ENCODE results near the gene ELP1.
"Not testable (repeated sequence)": the region's sequence is repeated elsewhere in the genome, so short reads cannot be mapped to it uniquely, and the experiment has no call there.

The ELP1 gene

DNA sequence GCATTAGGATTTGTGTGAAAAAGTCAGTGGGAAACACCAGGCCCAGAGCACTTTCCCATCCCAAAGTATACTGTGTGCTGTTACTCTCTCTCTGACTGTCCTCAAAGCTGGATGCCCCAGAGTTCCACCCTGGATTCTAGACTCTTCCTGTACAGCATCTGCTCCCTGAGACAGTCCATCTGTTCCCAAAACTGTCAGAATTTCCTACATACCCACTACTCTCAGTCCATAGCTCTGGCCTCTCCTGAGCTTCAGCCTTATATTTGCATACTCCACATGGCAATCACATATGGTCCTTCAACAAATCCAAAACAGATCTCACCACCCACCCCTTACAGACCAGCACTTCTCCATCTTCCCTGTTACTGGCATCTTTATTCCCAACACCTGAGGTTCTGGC is 9.5 kb downstream of the ELP1 start:
- DNase-seq = no peak
- ATAC-seq = no peak

DNA sequence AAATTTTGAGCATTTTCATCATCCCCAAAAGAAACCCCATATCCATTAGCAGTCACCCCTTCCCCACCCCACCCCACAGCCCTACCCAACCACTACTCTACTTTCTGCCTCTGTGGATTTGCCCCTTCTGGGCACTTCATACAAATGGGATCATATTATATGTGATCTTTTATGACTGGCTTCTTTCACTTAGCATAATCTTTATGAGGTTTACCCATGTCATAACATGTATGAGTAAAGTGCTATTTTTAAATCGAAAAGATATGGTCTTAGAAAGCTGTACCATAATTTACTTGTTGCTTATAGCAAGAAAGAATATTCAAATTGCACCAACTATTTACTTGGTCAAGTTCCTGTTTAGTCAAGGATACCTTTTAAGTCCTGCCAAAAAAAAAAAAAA is 12.7 kb downstream of the ELP1 start:
- ATAC-seq = no peak
- no peak for DNase-seq

DNA sequence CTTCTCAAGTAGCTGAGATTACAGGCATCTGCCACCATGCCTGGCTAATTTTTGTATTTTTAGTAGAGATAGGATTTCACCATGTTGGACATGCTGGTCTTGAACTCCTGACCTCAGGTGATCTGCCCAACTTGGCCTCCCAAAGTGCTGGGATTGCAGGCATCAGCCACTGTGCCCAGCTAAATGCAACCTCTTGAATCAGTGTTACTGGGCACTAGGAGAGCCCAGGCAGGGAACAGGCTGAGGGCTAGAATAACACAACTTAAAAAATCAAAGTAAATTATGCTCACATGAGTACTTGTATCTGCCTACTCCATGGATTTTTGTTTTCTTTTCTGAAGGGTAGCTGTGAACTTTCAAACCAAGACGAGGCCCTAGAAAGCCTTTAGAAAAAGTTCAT is 13.5 kb downstream of the ELP1 start:
- DNase-seq, ATAC-seq: not testable (repeated sequence)

DNA sequence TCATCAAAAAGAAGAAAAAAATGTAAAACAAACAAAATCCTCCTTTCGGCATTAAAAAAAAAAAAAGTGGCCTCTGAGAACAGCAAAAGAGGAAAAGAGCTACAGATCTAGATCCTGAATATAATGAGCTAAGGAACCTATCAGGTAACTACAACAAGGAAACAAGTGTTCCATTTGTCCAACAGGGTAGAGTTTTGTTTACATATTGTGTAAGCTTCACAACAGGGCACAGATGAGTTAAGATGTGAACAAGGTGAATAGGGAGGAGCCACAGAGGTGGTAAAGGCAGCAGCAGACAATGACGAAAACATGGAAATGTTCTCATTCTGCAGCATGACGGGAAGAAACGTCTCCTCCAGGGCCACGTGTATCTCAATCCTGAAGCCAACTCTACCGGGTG is 14.4 kb downstream of the ELP1 start:
- ATAC-seq (no peak), DNase-seq (no peak)

DNA sequence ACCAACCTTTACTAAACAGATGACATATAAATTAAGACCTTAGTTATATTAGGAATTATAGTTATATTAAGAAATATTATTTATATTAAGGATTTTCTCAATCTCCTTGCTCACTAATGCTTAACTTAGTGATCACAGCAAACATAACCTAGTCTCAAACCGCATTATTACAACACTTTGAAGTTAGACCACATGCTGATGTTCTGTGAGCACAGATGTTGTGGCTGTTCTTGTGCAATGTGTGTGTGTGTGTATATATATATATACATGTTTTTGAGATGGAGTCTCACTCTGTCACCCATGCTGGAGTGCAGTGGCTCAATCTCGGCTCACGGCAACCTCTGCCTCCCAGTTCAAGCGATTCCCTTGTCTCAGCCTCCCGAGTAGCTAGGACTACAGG is 20.5 kb downstream of the ELP1 start:
- DNase-seq (no peak), ATAC-seq (no peak)

DNA sequence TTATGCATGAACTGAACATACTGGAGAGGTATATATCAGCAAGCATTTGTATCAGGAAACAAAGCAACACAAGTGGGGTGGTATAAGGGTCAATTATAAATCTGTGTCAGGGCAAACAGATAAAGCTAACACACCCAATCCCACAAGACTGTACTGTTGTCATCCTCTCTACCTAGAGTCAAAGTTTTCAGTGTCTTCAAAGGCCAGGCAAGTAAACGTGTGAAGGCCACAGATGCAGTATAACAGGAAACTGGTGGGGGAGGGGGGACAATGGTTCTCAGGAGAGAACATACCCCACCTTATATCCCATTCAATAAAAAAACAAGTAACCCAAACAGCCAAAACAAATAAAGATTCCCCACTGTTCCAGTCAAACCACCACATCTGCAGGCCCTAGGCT is 22.1 kb downstream of the ELP1 start:
- DNase-seq (no peak), ATAC-seq (no peak)

DNA sequence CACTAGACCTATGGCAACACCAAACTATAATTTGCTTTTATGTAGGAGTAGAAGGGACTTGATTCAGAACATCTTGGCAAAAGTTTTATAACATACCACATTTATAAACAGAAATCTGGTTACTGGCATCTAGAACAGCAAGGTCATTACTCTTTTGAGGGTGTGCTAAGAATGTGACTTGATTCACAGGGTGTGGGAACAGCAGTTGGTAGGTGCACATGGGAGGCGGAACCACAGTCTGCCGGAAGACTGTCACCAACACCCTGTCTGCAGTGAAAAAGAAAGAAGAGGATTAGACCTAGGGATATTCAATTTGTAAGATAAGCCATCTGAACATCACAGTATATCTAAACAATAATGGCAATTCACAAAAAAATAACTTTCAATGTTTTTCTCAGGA is 23.0 kb downstream of the ELP1 start:
- ATAC-seq (no peak), DNase-seq (no peak)

DNA sequence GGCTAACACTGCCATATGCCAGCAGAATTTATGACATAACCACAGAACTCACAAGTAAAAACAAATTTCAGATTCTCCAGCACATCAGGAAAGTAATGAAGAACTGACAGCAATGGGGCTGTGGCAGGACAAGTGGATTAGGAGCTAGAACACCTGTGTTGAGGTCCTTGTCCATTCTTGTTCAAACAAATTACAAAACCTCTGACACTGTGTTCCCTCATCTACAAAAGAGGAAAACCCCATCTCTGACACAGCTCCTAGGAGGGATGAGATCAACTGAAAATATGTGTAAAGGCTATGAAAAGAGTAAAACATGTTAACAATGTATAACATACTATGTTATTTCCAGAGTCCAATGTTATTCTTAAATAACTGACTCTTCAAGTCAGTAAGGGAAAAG is 23.5 kb downstream of the ELP1 start:
- ATAC-seq (no peak), DNase-seq (no peak)

DNA sequence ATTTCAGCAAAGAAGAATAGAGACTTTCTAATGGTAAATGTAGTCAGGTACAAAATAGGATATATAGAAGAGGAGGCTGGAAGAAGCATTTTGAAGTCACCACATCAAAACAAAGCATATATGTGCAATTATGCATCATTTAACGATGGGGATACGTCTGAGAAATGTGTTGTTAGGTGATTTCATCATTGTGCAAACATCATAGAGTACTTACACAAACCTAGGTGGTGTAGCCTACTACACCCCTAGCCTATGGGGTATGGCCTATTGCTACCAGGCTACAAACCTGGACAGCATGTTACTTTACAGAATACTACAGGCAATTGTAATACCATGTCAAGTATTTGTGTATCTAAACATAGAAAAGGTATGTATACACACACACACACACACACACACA is 28.4 kb downstream of the ELP1 start:
- DNase-seq = no peak

DNA sequence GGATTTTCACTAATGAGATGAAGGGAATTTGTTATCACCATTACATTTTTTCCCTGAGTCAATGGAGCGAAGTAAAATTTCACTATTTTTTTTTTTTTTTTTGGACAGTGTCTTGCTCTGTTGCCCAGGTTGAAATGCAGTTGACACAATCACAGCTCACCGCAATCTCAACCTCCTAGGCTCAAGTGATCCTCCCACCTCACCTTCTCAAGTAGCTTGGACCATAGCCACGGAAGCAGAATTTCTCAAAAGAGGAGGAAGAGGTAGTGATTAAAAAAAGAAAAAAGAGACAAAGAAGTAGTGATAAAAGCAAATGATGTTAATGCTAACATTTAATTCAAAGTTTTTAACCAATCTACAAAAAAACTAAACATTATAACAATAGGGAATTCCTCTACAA is 29.8 kb downstream of the ELP1 start:
- DNase-seq (no peak), ATAC-seq (no peak)

More for the DNA sequence above, 28.4 kb downstream of the ELP1 start:
- no peak for ATAC-seq

DNA sequence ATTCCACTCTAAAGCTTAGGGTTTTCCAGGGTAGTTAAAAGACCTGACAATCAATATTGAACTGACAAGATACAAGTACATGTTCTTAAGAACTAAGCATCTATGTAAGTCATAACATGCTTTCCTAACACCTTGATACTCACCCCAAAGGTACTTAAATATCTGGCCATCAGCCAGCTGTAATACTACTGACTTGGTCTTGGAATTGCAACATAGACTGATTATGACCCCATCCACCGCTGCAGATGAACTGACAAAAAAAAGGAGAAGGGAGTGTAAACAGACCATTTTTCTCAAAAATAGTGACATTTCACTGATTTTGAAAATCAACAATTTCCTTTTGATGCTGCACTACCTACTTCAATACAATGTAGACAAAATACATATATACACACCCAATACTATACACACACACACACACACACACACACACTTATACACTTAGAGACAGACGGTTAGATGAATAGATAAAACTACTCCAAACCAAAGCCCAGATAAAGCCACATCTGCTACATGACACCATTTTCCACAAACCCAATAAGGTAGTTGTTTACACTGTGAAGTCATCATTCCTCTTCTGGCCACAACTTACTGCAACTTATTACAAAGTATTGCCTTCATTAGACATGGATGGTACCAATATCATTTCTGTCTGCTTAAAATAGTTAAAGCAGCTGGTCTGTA is 30.4 kb downstream of the ELP1 start:
- no peak for DNase-seq
- no peak for ATAC-seq

DNA sequence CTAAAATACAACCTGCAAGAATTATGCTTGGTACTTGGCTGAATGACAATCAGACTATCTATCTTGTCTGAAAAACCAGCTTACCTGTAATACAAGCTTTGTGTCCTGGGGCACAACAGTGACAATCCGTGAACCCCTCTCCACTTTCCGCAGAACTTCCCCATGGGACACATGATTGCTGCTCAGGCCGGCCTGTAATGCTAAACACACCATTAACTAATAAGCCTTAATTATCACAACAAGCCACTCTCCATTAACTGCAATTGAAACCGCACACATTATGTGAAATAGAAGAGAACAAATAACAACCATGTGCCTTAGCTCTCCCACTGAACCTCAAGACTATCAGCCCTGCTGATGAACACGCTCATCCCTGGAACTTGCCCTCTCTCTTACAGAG is 33.7 kb downstream of the ELP1 start:
- DNase-seq (no peak), ATAC-seq (no peak)

DNA sequence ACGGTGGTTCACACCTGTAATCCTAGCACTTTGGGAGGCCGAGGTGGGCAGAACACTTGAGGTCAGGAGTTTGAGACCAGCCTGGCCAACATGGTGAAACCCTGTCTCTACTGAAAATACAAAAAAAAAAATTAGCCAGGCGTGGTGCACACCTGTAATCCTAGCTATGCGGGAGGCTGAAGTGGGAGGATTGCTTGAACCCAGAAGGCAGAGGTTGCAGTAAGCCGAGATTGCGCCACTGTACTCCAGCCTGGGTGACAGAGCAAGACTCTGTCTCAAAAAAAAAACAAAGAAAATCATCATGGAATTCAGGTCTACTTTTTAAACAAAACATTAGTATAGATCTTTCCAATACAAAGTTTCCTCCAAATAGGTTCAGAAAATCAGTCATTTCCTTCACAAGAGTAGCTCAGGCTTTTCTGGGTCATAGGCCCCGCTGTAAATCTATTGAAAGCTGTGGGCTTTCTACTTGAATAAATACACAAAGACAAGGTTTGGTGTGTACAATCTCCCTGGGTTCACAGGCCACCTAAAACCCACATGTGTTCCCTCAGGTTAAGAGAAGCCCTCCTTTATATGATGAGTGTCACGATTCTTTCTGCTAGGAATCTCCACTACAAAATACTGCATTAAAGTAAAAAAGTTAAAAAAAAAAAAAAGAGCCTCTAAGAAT is 34.8 kb downstream of the ELP1 start:
- not testable (repeated sequence) for ATAC-seq, DNase-seq

DNA sequence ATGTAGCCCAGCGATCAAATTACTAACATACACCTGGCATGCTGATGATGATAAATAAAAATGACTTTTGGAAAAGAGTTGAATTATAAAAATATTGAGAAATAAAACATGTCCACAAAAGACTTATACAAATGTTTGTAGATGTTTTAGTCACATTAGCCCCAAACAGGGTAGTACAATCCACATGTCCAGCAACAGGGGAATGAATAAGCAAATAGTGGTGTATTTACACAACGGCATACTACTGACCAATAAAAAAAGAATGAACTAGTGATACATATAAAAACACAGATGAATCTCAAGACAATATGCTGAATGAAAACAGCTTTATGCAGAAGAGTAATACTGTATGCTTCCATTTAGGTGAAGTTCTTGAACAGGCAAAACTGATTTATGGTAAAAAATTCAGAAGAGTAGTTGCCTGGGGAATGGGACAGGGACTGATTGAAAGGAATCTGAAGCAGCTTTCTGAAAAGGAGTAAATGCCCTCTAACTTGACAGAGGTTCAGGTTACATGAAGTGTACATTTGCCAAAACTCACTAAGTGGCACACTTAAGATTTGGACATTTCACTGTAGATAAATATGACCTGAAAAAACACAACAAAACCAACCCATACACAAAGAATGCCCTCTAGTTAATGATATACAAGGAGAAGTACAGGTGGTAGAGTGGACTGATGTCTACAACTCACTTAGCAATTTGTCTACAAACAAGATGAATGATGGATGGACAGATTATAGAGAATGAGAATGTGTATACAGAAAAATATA is 36.4 kb downstream of the ELP1 start:
- DNase-seq (no peak), ATAC-seq (no peak)

DNA sequence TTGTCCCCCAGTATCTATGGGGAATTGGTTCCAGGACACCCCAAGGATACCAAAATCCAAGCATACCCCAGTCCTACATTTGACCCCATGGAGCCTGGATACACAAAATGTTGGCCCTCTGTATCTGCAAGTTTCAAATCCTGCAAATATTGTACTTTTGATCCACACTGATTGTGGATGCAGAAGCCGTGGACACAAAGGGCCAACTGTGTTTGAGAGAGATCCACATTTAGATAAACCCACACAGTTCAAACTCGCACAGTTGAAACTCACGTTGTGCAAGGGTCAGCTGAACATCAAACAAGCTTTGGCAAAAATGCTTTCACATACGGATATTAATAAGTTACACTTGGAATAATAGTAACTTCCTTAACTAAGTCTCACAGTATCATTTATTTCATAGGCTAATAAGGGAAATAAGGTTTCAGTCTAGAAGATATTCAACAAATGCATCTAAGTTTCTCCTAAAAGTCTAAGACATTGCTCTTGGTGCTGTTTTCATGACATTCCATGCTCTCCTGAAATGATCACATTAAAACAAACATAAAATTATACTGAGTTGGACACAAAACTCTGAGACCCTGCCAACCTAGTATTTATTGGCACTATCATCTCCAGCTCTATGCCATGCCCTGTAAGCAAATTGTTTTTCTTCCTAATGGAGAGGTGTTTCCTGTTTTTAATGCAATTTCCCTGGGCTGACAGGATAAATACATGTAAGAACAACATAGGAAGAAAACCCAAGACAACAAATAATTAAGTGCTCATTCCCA is 39.5 kb downstream of the ELP1 start:
- no peak for ATAC-seq
- DNase-seq = no peak

DNA sequence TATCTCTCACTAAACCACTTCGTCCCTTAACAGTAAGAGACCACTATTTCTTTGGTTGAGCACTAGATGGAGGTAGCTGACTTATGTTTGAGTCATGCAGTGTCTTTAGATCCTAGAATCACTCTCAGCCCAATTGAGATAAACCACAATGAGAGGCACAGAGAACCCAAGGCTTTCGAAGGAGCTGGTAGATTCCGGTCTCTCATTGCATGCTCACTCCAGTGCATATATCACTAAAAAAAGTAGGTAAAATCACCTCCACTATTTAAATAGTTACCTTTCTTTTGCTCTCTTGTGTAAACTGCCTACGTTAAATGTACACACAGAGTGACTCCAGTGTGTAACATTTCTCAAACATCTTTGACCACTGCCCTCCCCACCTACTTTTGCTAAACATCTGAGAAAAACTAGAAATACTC is 44.3 kb downstream of the ELP1 start:
- DNase-seq (no peak), ATAC-seq (no peak)

DNA sequence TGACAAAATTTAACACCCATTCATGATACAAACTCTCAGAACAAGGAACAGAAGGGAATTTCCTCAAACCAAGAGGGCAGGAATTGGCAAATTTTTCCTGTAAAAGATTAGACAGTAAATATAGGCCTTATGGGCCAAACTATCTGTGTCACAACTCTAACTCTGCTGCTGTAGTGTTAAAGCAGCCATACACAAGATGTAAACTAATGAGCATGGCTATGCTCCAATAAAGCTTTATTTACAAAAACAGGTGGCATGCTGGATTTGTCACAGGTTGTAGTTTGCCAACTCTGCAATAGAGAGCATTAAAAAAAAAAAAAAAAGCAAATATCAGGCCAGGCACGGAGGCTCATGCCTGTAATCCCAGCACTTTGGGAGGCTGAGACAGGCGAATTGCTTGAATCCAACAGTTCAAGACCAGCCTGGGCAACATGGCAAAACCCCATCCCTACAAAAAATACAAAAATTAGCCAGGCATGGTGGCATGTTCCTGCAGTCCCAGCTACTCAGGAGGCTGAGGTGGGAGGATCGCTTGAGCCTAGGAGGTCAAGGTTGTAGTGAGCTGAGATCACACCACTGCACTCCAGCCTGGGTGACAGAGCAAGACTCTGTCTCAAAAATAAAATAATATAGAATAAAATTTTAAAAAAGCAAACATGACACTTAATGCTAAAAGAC is 47.2 kb downstream of the ELP1 start:
- ATAC-seq, DNase-seq: not testable (repeated sequence)

DNA sequence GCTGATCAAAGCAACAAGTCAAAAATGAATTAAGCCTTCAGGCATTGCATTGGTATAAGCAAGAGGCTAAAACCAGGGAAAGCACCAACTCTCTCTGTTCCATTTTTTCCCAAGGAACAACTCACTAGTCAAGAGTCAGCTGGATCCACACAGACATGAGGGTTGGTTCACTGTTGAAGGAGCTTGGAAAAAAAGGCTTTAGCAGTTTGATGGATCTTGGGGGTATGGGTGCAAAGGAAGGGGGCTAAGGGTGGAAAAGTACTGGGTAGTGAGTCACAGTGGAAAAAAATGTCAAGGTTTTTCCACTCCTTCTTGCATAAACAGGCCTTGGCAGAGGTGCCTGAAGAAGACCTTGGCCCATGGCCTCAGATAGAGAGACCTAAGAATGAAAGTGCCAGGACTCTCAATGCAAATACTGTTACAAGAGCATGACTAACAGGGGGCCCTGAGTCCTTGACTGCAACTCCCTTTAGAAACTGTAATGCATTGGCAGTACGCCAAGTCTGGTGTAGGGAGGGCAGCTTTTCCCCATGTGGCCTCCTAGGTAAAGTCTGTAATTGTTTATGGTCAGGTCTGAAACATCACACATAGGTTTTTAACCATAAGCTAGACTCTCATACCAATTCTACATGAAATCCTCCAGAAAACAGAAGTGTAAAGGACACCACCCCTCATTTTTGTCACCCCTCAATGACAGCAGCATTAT is 48.1 kb downstream of the ELP1 start:
- DNase-seq (peak; percentile 75), ATAC-seq (peak; percentile 100)

DNA sequence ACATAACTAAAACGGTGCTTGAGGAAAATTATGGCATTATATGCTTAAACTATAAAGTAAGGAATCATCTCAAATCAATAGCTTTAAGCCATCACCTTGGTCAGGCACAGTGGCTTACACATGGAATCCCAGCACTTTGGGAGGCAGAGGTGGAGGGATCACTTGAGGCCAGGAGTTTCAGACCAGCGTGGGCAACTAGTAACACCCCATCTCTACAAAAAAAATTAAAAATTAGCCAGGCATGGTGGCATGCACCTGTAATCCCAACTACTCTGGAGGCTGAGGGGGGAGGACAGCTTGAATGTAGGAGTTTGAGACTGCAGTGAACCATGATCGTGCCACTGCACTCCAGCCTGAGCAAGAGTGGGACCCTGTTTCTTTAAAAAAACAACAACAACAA is 49.2 kb downstream of the ELP1 start:
- DNase-seq (no peak), ATAC-seq (no peak)

DNA sequence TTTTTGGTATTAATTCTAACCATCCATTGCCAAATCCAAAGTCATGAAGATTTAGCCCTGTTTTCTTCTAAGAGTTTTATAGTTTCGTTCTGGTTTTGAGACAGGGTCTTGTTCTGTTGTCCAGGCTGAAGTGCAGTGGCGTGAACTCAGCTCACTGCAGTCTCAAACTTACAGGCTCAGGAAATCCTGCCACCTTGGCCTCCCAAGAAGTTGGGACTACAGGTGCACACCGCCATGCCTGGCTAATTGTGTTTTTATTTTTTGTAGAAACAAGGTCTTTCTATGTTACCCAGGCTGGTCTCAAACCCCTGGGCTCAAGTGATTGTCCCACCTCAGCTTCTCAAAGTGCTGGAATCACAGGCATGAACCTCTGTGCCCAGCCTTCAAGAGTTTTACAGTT is 50.8 kb downstream of the ELP1 start:
- DNase-seq (no peak), ATAC-seq (no peak)

Data from stimulated activated naive CD8-positive, alpha-beta T cell treated with anti-CD3 and anti-CD28 coated beads, Interleukin-15, Interleukin-2, amounts not matched to agents 100 U/mL and 50 U/mL, for 24 hours (primary cell).